Measurements from ENCODE around the gene BPIFB3.
"Not testable (repeated sequence)": the region's sequence is repeated elsewhere in the genome, so short reads cannot be mapped to it uniquely, and the experiment has no call there.

The BPIFB3 gene

GRCh38 chr20:33091147-33091546, 37.4 kb downstream of the BPIFB3 start:
- DNase-seq (ENCODE audit: low spot score), result no peak

DNA sequence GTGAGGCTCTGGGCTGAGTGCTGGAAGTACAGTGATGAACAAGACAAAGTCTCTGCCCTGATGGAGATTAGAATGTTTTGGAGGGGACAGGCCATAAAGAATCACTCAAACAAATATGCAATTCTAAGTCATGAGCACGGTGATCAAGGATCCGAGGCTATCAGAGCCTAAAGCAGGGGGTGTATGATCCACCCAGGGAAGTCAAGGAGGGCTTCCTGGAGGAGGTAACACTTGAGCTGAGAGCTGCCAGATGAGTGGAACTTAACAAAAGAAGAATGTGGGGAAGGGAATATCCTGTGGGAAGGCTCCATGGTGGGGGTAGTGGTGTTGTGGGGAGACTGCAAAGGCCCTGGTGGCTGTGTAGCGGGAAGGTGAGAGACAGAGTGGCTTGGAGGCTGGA, 38.0 kb downstream of the BPIFB3 start:
- no peak for DNase-seq (ENCODE audit: low spot score)

GRCh38 chr20:33092361-33092760, 38.7 kb downstream of the BPIFB3 start:
- no peak for DNase-seq (ENCODE audit: low spot score)

DNA sequence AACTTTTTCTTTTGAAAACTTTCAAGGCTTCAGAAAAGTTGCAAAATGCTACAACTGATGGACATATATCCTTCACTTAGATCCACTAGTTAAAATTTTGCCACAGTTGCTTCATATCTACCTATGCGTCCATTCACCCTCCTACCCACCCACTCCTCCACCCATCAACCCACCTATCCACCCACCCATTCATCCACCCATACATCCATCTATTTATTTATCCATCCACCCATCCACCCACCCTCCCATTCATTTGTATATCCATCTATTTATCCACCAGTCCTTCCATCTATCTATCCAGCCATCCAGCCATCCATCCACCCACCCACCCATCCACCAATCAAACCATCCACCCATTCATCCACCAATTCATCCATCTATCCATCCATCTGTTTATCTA, 39.4 kb downstream of the BPIFB3 start:
- no peak for DNase-seq (ENCODE audit: low spot score)

DNA sequence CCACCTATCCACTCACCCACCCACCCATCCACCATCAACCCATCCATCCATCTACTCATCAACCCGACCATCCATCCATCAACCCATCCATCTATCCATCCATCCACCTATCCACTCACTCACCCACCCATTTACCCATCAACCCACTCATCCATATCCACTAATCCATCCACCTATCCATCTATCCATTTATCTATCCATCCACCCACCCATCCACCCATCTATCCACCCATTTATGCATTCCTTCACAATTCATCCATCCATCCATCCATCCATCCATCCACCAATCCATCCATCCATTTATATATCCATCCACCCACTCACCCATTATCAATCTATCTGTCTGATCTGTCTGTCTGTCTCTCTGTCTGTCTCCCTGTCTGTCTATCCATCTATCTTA, 39.9 kb downstream of the BPIFB3 start:
- no peak for DNase-seq (ENCODE audit: low spot score)

DNA sequence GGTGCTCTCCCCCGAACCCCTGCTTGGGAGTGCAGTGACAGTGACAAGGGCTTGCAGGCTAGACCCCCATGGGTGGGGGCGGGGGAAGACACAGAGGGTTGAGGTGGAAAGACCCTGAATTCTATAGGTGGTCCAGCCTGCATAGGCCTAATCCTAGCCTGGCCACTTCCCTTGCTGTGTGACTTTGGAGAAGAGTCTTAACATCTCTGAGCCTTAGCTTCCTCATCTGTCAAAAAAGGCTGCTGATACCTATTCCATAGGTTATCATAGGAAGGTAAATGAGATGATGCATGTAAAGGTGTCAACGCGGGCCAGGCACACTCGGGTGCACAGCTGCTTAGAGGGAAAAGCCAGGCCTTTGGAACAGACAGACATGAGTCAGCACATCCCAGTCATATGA, 41.5 kb downstream of the BPIFB3 start:
- no peak for DNase-seq (ENCODE audit: low spot score)

DNA sequence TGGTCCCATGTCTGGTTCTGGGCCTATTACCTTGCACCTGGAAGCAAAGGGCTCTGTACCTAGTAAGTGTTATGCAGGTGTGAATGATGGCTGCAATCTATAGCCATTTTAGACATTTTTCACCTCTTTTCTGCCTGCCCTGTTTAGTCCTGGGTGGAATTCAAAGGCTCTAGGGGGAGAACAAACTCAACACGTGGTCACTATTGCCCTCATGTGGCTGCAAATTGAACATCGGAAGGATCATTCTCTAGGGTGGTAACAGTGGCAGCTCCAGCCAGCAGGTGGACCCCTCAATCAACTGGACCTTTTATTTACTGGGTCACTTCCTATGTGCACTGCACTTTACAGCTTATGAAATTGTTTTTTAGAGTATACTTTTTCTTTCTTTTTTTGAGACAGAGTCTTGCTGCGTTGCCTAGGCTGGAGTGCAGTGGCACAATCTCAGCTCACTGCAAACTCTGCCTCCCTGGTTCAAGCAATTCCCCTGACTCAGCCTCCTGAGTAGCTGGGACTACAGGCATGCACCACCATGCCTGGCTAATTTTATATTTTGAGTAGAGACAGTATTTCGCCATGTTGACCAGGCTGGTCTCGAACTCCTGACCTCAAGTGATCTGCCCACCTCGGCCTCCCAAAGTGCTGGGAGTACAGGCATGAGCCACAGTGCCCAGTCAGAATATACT, 42.3 kb downstream of the BPIFB3 start:
- DNase-seq (ENCODE audit: low spot score), result peak; percentile 61

DNA sequence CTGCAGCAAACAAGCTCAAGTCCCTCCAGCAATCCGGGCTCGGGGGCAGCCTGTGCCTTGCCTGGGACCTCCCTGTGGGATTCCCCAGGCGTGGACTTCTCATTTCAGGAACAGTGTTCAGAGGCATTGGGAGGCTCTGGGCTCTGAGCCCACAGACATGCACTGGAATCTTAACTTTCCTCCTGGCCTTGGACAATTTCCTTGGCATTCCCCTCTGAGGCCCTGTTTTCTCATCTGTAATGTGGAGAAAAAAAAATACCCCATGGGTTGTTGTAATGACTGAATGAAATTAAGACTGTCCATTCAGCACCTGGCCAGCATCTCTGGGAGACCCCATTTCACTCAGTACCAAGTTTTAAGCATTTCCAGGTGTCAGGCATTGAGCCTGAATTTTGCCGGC, 43.3 kb downstream of the BPIFB3 start:
- no peak for DNase-seq (ENCODE audit: low spot score)

DNA sequence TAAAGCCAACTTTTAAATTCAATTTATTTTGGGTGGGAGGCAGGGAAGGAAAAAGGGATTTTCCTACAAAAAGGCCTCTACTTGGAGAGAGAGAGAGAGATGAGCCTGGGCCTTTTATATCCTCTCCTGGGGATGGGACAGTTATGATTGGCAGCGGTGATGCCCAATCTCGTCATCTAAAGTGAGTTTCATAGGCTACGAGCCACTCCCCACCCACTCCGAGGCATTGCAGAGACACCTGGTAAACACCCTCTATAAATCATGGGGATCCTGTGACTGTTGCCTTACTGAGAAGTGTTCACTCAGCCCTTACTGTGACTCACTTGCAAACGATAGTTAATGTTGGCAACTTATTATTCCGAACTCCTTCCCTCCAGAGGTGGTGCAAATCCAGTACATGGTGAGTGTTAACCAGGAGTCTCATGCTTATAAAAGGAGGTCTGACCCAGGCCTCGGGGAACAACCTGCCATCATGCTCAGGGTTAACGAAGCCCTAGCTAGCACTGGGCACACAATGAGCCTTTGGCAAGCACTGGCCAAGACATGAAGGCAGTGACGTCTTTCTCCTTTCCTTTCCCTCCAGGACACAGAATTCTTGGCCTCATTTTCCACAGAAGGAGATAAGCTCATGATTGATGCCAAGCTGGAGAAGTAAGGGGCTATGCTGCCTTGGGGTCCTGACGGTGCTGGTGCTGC, 46.3 kb downstream of the BPIFB3 start:
- peak; percentile 29 for DNase-seq (ENCODE audit: low spot score)

DNA sequence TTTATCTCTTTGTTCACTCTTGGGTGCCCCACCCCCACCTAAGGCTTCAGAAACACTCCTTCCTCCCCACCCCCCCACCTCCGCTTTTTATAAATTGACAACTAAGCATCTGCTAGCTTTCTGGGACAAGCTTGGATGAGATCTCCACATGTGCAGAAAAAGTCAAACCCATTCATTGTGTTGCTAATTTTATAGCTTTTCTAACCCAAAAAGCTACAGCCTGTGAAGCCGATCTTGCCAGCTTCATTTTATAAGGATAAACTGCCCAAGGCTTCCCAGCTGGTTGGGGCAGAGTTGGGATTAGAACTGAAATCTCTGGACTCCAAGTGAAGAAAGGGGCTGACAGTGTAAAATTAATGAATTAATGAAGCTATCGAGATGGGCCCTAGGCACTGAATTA, 49.9 kb downstream of the BPIFB3 start:
- DNase-seq (ENCODE audit: low spot score), result no peak

DNA sequence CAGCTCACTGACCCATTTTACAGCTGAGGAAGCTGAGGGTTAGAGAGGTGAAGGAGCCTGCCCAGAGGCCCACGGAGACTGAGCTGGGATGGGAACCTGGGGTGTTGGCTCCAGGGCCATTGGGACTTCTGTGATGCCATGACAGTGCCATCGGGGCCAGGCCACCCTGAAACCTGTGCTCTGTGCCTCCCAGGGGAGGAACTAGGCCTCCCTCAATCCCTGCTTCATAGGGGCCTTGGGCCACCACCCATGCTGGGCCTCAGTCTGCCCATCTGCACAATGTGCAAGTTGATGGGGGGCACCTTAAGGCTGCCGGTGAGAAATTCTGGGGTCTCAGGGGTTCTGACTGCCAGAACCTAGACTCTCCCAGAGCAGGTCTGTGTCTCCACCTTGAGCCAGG, 50.6 kb downstream of the BPIFB3 start:
- DNase-seq (ENCODE audit: low spot score), result no peak

DNA sequence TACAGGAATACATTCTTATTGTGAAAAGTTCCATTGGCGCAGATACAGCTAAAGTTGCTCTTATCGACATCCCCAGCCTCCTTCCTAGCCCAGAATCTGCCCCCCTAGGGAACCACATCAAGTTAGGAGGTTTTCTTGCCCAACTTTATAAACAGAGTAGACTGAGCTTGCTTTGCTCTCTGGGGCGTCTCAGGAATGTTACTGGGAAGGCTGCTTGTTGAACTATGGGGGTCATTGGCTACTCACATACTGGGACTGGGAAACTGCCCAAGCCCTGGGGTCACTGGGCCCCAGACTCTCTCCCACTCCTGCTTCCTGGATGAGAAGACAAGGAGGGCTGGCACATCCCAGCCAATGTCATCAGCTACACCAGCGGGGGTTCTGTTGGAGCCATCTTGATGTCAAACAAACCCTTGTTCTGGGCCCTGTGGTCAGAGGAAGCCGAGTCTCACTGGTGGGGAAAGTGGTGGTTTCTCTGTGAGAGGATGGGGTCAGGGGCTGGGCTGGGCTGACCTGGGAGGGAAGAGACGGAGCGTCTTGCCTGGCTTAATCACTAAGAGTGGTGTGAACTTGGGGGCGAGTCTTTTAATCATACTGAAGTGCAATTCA, 51.7 kb downstream of the BPIFB3 start:
- no peak for DNase-seq (ENCODE audit: low spot score)

DNA sequence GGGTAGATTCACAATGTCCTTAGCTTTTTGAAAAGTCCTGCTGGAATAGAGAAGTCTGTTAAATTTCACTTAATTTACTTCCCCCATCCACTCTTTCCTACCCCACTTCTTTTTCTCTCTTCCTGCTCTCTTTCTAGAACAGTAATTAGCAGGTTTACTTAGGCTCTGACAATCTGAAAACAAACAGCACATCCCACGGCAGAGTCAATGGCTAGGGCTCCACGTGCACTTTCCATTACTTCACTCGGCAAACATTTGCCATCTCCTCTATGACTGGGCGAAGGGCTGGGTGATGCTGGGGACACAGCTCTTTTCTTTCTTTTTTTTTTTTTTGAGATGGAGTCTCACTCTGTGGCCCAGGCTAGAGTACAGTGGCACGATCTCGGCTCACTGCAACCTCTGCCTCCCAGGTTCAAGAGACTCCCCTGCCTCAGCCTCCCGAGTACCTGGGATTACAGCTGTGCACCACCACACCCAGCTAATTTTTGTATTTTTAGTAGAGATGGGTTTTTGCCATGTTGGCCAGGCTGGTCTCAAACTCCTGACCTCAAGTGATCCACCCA, 52.4 kb downstream of the BPIFB3 start:
- DNase-seq (ENCODE audit: low spot score), result not testable (repeated sequence)

DNA sequence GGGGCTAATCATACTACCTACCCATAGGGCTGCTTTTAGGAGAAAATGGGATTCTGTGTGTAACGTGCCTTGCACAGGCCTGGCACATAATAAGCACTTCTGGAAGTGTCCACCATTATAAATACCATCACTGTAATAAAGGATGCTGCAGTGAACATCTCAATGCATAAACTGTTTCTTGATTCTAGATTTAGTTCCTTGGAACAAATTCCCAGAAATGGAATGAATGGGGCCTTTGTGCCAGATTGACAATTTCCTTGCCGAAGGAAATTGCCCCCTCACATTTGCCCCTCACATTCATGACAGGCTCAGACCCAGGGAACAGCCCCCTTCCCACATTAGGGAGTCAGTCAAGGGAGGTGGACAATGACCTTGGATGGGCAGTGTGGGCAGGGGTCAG, 55.0 kb downstream of the BPIFB3 start:
- no peak for DNase-seq (ENCODE audit: low spot score)

DNA sequence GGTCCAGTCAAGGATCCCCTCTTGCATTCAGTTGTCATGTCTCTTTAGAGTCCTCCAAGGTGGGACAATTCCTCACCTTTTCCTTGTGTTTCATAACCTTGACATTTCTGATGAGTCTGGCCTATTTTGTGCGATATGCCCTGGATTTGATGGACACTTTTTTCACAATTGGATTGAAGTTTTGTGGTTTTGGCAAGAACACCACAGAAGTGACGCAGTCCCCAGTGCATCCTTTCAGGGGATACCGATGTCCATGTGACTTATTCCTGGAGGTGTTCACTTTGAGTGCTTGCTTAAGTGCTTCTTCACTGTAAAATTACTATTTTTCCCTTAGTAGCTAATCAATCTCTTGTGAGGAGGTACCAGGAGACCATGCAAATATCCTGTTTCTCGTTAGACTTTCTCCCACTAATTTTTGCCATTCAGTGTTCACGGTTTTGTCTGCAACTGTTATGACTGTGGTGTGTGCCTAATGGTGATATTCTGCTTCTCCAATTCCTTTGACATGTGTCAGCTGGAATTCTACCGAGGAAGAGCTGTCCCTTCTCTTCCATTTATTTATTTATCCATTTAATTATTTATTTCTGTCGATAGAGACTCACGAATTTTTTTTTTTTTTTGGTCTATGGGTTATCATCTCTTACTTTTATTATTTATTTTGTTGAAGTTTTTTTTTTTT, 56.6 kb downstream of the BPIFB3 start:
- no peak for DNase-seq (ENCODE audit: low spot score)

DNA sequence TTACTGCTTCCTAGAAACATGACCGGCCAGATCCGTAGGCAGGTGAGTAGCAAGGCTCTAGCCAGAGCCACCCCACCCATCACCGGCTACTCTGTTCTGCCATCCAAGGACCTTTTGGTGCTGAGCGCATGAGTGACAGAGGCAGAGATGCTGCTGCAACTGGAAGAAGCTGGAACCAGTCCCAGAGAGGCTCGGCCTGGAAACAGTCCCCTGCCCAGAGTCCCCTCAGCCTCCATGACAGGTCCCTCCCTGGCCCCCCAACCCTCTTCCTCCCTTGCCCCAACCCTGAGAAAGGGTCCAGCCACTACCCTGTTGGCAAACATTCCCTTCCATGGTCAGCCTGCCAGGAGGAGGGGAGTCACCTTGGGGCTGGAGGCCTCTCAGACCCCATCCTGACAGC, 57.6 kb downstream of the BPIFB3 start:
- no peak for DNase-seq (ENCODE audit: low spot score)

- no peak for DNase-seq (ENCODE audit: low spot score)
Measured at GRCh38 chr20:33112547-33113386, 59.1 kb downstream of the BPIFB3 start.

GRCh38 chr20:33113387-33113908, 59.7 kb downstream of the BPIFB3 start:
- DNase-seq (ENCODE audit: low spot score), result no peak

GRCh38 chr20:33115501-33115900, 61.8 kb downstream of the BPIFB3 start:
- not testable (repeated sequence) for DNase-seq (ENCODE audit: low spot score)

DNA sequence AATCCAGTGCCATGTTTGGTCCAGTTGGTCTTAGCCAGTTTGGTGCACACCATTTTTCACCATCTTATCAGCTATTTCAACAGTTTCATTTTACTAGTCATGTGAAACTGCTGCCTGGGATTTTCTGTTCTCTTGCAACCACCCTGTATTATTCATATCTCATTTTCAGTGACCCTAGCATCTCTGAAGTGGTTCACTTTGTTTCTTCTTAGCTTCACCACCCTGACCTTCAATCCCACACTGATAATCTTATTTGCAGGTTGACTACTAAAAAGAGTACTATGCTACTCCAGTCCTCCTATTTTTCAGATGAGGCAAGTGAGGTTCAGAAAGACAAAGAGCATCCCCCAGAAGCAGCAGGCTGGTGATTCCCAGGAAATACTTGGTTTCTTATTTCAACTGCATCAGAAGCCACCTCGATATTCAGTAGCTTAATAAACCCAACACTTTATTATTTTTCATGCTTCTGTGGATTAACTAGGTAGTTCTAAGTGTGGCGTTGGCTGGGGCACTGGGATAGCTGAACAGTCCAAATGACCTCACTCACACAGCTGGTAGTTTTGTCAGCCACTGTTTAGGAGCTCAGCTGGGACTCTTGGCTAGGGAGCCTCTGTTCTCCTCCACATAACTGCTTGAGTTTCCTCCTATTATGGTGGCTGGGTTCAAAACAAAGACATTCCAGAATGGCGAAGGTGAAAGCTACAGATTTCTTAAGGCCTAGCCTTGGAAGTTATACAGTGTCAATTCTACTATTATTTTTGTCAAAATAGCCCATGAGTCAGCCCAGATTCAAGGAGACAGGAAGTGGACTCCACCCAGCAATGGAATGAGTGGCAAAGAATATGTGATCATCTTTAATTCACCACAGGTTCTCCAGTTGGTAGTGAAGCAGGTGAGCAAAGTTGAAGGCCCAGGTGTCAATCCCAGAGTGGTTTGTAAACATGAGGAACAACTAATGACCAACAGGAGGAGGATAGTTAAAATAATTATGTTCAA, 66.3 kb downstream of the BPIFB3 start:
- no peak for DNase-seq (ENCODE audit: low spot score)
